IMR-90 (cell line): ENCODE results near the gene TAF3. TPM values are rescaled to one million over a fixed set of nuclear protein-coding genes. Genes with fewer than 3 reads are reported as not detected.

ENCODE experiments used
- ATAC-seq: fragments of 200-7000 bp; cut with Tn5 transposase; 2 replicates; pipeline ENCODE4 v1.9.1; 2020; ENCODE audit warnings: low read depth, mild to moderate bottlenecking, moderate library complexity
- BruUV-seq: library from RNA; stranded (reverse); fragments of 400-500 nt; replicated peaks from 2 replicates; lab custom pipeline; 2021; lab: Mats Ljungman, UMichigan
- CTCF ChIA-PET: fragments of 300-600 bp; formaldehyde crosslinking; extraction: SDS; loops from one replicate; lab custom pipeline; 2021; ENCODE audit warnings: antibody characterized with exemption; lab: Yijun Ruan, JAX
- POLR2A ChIA-PET: fragments of 300-600 bp; sonication (Branson Sonifier 250); formaldehyde crosslinking; loops from one replicate; lab custom pipeline; 2022; ENCODE audit warnings: antibody characterized with exemption; ENCODE audit not compliant: unreplicated experiment; lab: Charles Lee
- DNase-seq: peaks from one replicate; pipeline ENCODE4 v3.0.0; 2013
- H2AFZ ChIP-seq: replicated peaks from 2 replicates; pipeline ENCODE3; 2013; ENCODE audit warnings: low read length, mild to moderate bottlenecking; ENCODE audit not compliant: poor library complexity
- H2AK5ac ChIP-seq: 2 replicates; pipeline ENCODE4 v1.6.1; 2013; ENCODE audit warnings: low read depth, low read length, inconsistent platforms
- H2AK9ac ChIP-seq: replicated peaks from 2 replicates; pipeline ENCODE3; 2013; ENCODE audit warnings: mild to moderate bottlenecking, low read depth, low read length, moderate library complexity; ENCODE audit not compliant: poor library complexity
- H2BK120ac ChIP-seq: 2 replicates; pipeline ENCODE4 v1.6.1; 2013; ENCODE audit warnings: low read depth, low read length, inconsistent platforms
- H2BK15ac ChIP-seq: 3 replicates; pipeline ENCODE4 v1.6.1; 2013; ENCODE audit warnings: low read depth, low read length, inconsistent platforms
- H2BK20ac ChIP-seq: 2 replicates; pipeline ENCODE4 v1.6.1; 2013; ENCODE audit warnings: low read depth, mild to moderate bottlenecking, inconsistent platforms, low read length, moderate library complexity
- H2BK5ac ChIP-seq: 2 replicates; pipeline ENCODE4 v1.6.1; 2013; ENCODE audit warnings: mild to moderate bottlenecking, low read depth, low read length, inconsistent platforms; ENCODE audit not compliant: poor library complexity, severe bottlenecking
- H3K14ac ChIP-seq: replicated peaks from 2 replicates; pipeline ENCODE4 v1.6.1; 2013; ENCODE audit warnings: low read depth, low read length, inconsistent platforms
- H3K18ac ChIP-seq: 2 replicates; pipeline ENCODE4 v1.6.1; 2013; ENCODE audit warnings: low read depth, low read length, control low read depth
- H3K23ac ChIP-seq: 2 replicates; pipeline ENCODE4 v1.6.1; 2013; ENCODE audit warnings: low read depth, low read length, inconsistent platforms
- H3K27ac ChIP-seq: 2 replicates; pipeline ENCODE4 v1.5.1; 2013; ENCODE audit warnings: mild to moderate bottlenecking, control low read depth, low read length; ENCODE audit not compliant: insufficient read depth
- H3K27me3 ChIP-seq: 2 replicates; pipeline ENCODE4 v1.6.1; 2013; ENCODE audit warnings: low read length; ENCODE audit not compliant: control insufficient read depth, insufficient read depth
- H3K36me3 ChIP-seq: 2 replicates; pipeline ENCODE4 v1.6.1; 2013; ENCODE audit warnings: low read length, mixed read lengths; ENCODE audit not compliant: control insufficient read depth, insufficient read depth
- H3K4ac ChIP-seq: 2 replicates; pipeline ENCODE4 v1.6.1; 2013; ENCODE audit warnings: low read depth, low read length, inconsistent platforms
- H3K4me1 ChIP-seq: 2 replicates; pipeline ENCODE4 v1.6.1; 2013; ENCODE audit warnings: low read length, mixed read lengths; ENCODE audit not compliant: control insufficient read depth, insufficient read depth
- H3K4me2 ChIP-seq: 2 replicates; pipeline ENCODE4 v1.6.1; 2013; ENCODE audit warnings: low read depth, mild to moderate bottlenecking, control low read depth, low read length, moderate library complexity
- H3K4me3 ChIP-seq: 2 replicates; pipeline ENCODE4 v1.5.1; 2013; ENCODE audit warnings: low read depth, mild to moderate bottlenecking, control low read depth, low read length, moderate library complexity; ENCODE audit not compliant: insufficient read depth
- H3K56ac ChIP-seq: 2 replicates; pipeline ENCODE4 v1.6.1; 2013; ENCODE audit warnings: low read length, inconsistent platforms; ENCODE audit not compliant: insufficient read depth; ENCODE audit errors: extremely low read depth
- H3K79me1 ChIP-seq, 2 experiments: 2 replicates each; pipeline ENCODE4 v1.6.1; 2013; ENCODE audit warnings: low read length in 2 of 2, inconsistent platforms in 1 of 2, low read depth in 1 of 2
- H3K9ac ChIP-seq: 2 replicates; pipeline ENCODE4 v1.6.1; 2013; ENCODE audit warnings: low read depth, low read length, control low read depth
- H3K9me1 ChIP-seq: 2 replicates; pipeline ENCODE4 v1.6.1; 2013; ENCODE audit warnings: low read length, inconsistent platforms; ENCODE audit not compliant: insufficient read depth
- H3K9me3 ChIP-seq: 2 replicates; pipeline ENCODE4 v1.6.1; 2013; ENCODE audit warnings: low read length; ENCODE audit not compliant: control insufficient read depth, insufficient read depth
- H4K20me1 ChIP-seq: 2 replicates; pipeline ENCODE4 v1.6.1; 2013; ENCODE audit warnings: low read length, inconsistent platforms; ENCODE audit not compliant: insufficient read depth
- H4K5ac ChIP-seq: 2 replicates; pipeline ENCODE4 v1.6.1; 2013; ENCODE audit warnings: mild to moderate bottlenecking, low read depth, low read length, control low read depth
- H4K8ac ChIP-seq, 2 experiments: 2 replicates each; pipeline ENCODE4 v1.6.1; 2013; ENCODE audit warnings: low read depth in 2 of 2, low read length in 2 of 2, control low read depth in 1 of 2, inconsistent platforms in 1 of 2
- H4K91ac ChIP-seq: 2 replicates; pipeline ENCODE4 v1.6.1; 2013; ENCODE audit warnings: low read depth, low read length, inconsistent platforms; ENCODE audit not compliant: insufficient read depth
- CEBPB ChIP-seq: IDR thresholded peaks from 2 replicates; pipeline ENCODE4 v1.6.1; 2012; ENCODE audit warnings: low read depth, low read length, improper control_type of control experiment
- CHD1 ChIP-seq: IDR thresholded peaks from 2 replicates; pipeline ENCODE4 v1.6.1; 2012; ENCODE audit warnings: low read depth, low read length, improper control_type of control experiment
- FOS ChIP-seq: fragments of 150-350 bp; IDR thresholded peaks from 2 replicates; pipeline ENCODE4 v1.6.1; 2016; ENCODE audit warnings: low read depth, low read length
- MAZ ChIP-seq: IDR thresholded peaks from 2 replicates; pipeline ENCODE4 v1.6.1; 2012; ENCODE audit warnings: low read depth, mild to moderate bottlenecking, low read length, improper control_type of control experiment, moderate library complexity, borderline replicate concordance
- RAD21 ChIP-seq: IDR thresholded peaks from 2 replicates; pipeline ENCODE4 v1.6.1; 2012; ENCODE audit warnings: low read length, improper control_type of control experiment
- RCOR1 ChIP-seq: IDR thresholded peaks from 2 replicates; pipeline ENCODE4 v1.6.1; 2012; ENCODE audit warnings: mild to moderate bottlenecking, low read length, improper control_type of control experiment; ENCODE audit not compliant: insufficient replicate concordance
- USF2 ChIP-seq: fragments of 150-350 bp; IDR thresholded peaks from 2 replicates; pipeline ENCODE4 v1.6.1; 2017; ENCODE audit warnings: mild to moderate bottlenecking, antibody characterized with exemption, low read length, low read depth
- WGBS, 2 experiments: methylation state at CpG; one replicate each; pipeline versions ENCODE4 v1.1.5 to v1.1.7; 2013; ENCODE audit warnings: missing lambda C conversion rate in 2 of 2; ENCODE audit not compliant: insufficient read length in 1 of 2; ENCODE audit errors: extremely low coverage in 2 of 2; 5-methylcytosine and 5-hydroxymethylcytosine counted together
- dilution Hi-C: fragments of 300-500 bp; cut with HindIII; formaldehyde crosslinking; loops from one replicate; pipeline ENCODE4 v1.14.3; 2018; ENCODE audit warnings: low sequenced_read_pairs; ENCODE audit not compliant: unreplicated experiment
- in situ Hi-C: fragments of 300-500 bp; cut with MboI; formaldehyde crosslinking; loops from 3 replicates; pipeline ENCODE4 v1.14.3; 2019; ENCODE audit warnings: low sequenced_read_pairs, inconsistent platforms, mixed read lengths
- intact Hi-C: fragments of 100-400 bp; cut with micrococcal nuclease; formaldehyde crosslinking; loops from 2 replicates; pipeline ENCODE4 v1.10.0; 2022
- polyA plus RNA-seq, 3 experiments: library from polyadenylated mRNA; depleted of rRNA; stranded (reverse); fragments of >200 nt; gene quantifications; 2 replicates each; pipeline ENCODE4 v1.2.3, GENCODE V29; 2012; ENCODE audit warnings: low replicate concordance in 1 of 3
- total RNA-seq: library from RNA; depleted of rRNA; stranded (reverse); fragments of >200 nt; gene quantifications from 2 replicates; pipeline ENCODE4 v1.2.3, GENCODE V29; 2012

Gene TAF3
- total and polyA plus RNA-seq, 2 of the 4 experiments (the other 2 are of a cell fraction) = 1.4 to 2.3 TPM

- Histone ChIP-seq H3K14ac (no peak overlapping the region), H3K23ac (no peak overlapping the region), H3K4me1 (peaks cover 1% of the 10 kb centered on the region; the same call in 1 of the 2 replicates), H3K4me3 (no peak overlapping the region), H3K79me1 (no peaks in the 10 kb centered on the region), H2AK9ac (no peak overlapping the region), H4K5ac (no peak overlapping the region), H2BK15ac (no peak overlapping the region), H4K20me1 (no peaks in the 10 kb centered on the region), H3K18ac (no peak overlapping the region), H2BK120ac (no peak overlapping the region), H3K27ac (no peak overlapping the region), H3K9me3 (no peaks in the 10 kb centered on the region; the same call in 1 of the 2 replicates), H2AFZ (peak overlapping the region; percentile 72), H2BK5ac (no peak overlapping the region), H3K36me3 (no peaks in the 10 kb centered on the region), H4K91ac (no peak overlapping the region), H3K56ac (no peak overlapping the region), H3K4me2 (peak overlapping the region; percentile 41; the same call in 1 of the 2 replicates), H2BK20ac (no peak overlapping the region), H3K27me3 (peaks cover 92% of the 10 kb centered on the region), H2AK5ac (no peak overlapping the region), H3K9me1 (no peaks in the 10 kb centered on the region), H3K4ac (no peak overlapping the region), H3K9ac (no peak overlapping the region), H4K8ac (no peak overlapping the region)
- ChIA-PET CTCF (no interaction called here), POLR2A (no interaction called here)
- dilution Hi-C loops = no loop called here
- ATAC-seq = no peak
- no peak for TF ChIP-seq FOS
- TF ChIP-seq RAD21 = no peak
- TF ChIP-seq CHD1 = no peak
- TF ChIP-seq MAZ = no peak
- no peak for TF ChIP-seq CEBPB
- no peak for TF ChIP-seq USF2
- TF ChIP-seq RCOR1 = no peak
- DNase-seq = no peak
- WGBS, 2 experiments = 0% methylated on average over 1 of the region's 68 CpGs; no CpG with 5 or more reads in 1 of the 2 experiments
- in situ Hi-C loops = no loop called here
- intact Hi-C loops = loop anchor here (5.0 kb wide), 2 partner anchors 163 to 178 kb away; no protein-coding TSS in a partner anchor
- BruUV-seq = no TSS peak
Observed at GRCh38 chr10:8049865-8050555, 231.7 kb downstream of the TAF3 start.
